ENCODE measurements around the gene PPP5C. TPM values are rescaled to one million over a fixed set of nuclear protein-coding genes. Genes with fewer than 3 reads are reported as not detected.

PPP5C gene
- total and polyA plus RNA-seq, 9 of the 15 experiments (the other 6 are each of a cell fraction or from before 2014, with no cell fraction given): 1.9 to 166 (median 108) TPM

DNA sequence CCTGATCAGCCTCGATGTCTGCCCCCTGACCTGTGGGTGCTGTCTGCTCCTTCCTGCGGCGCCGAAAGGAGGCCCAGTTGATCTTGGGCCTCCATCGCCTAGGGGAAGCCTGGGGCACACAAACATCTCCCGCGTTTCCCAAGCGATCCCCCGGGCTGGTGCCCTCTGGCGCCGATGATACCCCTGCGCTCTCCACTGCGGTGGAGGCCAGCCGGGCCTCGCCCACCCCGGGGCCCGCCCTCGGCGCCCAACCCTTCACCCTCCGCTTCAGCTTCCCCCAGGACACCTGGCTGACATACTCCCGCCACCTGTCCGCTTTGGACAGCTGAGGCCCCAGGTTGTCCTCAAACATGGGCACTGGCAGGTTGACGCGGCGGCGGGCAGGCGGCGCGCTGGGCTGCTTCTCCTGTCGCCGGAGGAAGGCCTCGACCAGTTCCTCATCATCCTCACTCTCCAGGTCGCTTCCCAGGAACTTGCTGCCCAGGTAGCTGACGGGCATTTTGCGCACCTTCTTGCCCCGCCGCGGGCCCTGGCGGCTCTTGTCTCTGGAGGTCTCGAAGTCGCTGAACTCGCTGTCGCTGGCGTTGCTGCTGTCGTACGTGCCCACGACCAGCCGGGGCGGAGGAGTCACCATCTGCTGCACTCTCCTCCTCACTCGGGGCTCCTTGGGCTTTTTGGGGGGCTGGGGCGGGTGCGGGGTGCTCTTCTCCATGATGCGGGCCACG lies 65.2 kb downstream of the PPP5C start (continued):
- TF ChIP-seq PHF8 (IDR thresholded peaks at IDR 0.05; ENCODE audit: borderline replicate concordance, low read length): peak; percentile 12; the same call in 1 of the 2 replicates
- TF ChIP-seq, protein P1, sequence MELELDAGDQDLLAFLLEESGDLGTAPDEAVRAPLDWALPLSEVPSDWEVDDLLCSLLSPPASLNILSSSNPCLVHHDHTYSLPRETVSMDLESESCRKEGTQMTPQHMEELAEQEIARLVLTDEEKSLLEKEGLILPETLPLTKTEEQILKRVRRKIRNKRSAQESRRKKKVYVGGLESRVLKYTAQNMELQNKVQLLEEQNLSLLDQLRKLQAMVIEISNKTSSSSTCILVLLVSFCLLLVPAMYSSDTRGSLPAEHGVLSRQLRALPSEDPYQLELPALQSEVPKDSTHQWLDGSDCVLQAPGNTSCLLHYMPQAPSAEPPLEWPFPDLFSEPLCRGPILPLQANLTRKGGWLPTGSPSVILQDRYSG (tag; conservative IDR thresholded peaks at IDR 0.05; ENCODE audit: low read depth): no peak
- no peak for TF ChIP-seq CBX3 (IDR thresholded peaks at IDR 0.05; ENCODE audit: borderline replicate concordance in 1 of 2, low read length in 2 of 2)
- peak; percentile 25 for TF ChIP-seq HMGN3 (IDR thresholded peaks at IDR 0.05; ENCODE audit: borderline replicate concordance, extremely low read depth, insufficient read length, low read depth, low read length)
- TF ChIP-seq KDM5B (IDR thresholded peaks at IDR 0.05; ENCODE audit: insufficient replicate concordance, low read depth, low read length): peak; percentile 32
- TF ChIP-seq POLR2G (IDR thresholded peaks at IDR 0.05; ENCODE audit: low read depth, low read length): peak; percentile 47
- TF ChIP-seq CHD1 (IDR thresholded peaks at IDR 0.05; ENCODE audit: low read length): peak; percentile 20
- TF ChIP-seq, protein P2, sequence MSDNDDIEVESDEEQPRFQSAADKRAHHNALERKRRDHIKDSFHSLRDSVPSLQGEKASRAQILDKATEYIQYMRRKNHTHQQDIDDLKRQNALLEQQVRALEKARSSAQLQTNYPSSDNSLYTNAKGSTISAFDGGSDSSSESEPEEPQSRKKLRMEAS (CRISPR knock-in tag; IDR thresholded peaks at IDR 0.05): 0 out of 2 replicates have a peak, but pooled peaks have one; percentile 31
- TF ChIP-seq, protein P3, sequence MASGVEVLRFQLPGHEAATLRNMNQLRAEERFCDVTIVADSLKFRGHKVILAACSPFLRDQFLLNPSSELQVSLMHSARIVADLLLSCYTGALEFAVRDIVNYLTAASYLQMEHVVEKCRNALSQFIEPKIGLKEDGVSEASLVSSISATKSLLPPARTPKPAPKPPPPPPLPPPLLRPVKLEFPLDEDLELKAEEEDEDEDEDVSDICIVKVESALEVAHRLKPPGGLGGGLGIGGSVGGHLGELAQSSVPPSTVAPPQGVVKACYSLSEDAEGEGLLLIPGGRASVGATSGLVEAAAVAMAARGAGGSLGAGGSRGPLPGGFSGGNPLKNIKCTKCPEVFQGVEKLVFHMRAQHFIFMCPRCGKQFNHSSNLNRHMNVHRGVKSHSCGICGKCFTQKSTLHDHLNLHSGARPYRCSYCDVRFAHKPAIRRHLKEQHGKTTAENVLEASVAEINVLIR (CRISPR knock-in tag; IDR thresholded peaks at IDR 0.05): no peak
- no peak for TF ChIP-seq HNRNPH1 (optimal IDR thresholded peaks at IDR 0.05; ENCODE audit: low read depth, low read length)
- no peak for TF ChIP-seq MED1 (CRISPR knock-in tag; IDR thresholded peaks at IDR 0.05; ENCODE audit: borderline replicate concordance)
- TF ChIP-seq SMAD4 (CRISPR knock-in tag; conservative IDR thresholded peaks at IDR 0.05): no peak
